Measurements from ENCODE around the gene EVL.
"Not testable (repeated sequence)": the region's sequence is repeated elsewhere in the genome, so short reads cannot be mapped to it uniquely, and the experiment has no call there.

Gene EVL

GRCh38 chr14:100146531-100147091 is 81.4 kb downstream of the EVL start:
- DNase-seq (ENCODE audit: low read depth in 2 of 2) = no peak

DNA sequence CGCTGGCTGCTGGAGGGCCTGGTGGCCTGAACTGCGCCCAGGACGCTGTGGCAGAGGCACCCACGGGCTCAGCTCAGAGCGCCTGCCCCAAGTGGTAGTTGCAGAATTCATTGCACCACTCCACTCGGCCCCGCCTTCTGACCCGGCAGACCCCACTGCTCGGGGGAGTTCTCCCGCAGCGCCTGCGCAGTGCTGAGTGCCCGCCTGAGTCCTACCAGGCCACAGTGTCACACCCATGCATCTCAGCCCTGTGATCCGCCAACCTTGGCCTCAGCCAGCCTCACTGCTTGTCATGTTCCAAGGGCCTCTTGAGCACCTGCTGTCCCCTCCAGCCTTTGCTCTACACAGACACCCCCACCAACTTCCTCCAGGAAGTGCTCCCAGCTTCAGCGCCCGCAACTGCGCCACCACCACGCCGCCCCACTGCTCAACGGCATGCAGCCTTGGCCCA is 82.0 kb downstream of the EVL start:
- DNase-seq (ENCODE audit: low read depth in 2 of 2) = peak; percentile 35 to 50

DNA sequence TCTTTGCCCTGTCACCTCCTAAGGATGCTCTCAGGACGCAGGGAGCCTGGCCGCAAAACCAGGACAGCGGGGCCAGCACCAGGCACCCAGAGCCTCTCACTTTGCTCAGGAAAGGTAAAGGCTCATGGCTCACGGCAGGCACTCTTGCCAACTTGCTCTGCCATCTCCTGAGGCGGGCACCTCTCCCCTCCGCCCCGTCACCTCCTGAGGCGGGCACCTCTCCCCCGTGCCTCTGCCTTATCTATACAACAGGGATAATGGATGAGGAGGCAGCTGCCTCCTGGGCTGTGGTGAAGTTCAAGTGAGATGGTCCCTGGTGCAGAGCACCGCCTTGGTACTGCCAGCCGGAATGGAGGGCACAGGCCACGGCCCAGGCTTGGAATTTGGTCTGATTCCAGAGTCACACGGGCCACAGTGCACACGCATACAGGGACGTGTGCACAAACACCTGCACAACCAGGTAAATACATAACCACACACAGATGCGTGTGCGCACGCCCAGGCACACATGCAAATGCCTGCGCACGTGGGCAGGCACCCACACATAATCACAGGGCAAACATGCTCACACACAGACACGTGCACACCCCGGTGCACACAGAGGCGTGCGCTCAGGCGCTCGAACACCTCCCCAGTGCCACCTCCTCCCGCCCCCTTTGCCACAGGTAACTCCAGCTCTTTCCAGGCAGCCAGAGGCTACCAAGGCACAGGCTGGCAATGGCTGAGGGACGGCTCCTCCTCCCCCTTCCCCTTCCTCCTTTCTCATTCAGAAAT is 82.7 kb downstream of the EVL start:
- DNase-seq (ENCODE audit: low read depth in 2 of 2) = no peak

DNA sequence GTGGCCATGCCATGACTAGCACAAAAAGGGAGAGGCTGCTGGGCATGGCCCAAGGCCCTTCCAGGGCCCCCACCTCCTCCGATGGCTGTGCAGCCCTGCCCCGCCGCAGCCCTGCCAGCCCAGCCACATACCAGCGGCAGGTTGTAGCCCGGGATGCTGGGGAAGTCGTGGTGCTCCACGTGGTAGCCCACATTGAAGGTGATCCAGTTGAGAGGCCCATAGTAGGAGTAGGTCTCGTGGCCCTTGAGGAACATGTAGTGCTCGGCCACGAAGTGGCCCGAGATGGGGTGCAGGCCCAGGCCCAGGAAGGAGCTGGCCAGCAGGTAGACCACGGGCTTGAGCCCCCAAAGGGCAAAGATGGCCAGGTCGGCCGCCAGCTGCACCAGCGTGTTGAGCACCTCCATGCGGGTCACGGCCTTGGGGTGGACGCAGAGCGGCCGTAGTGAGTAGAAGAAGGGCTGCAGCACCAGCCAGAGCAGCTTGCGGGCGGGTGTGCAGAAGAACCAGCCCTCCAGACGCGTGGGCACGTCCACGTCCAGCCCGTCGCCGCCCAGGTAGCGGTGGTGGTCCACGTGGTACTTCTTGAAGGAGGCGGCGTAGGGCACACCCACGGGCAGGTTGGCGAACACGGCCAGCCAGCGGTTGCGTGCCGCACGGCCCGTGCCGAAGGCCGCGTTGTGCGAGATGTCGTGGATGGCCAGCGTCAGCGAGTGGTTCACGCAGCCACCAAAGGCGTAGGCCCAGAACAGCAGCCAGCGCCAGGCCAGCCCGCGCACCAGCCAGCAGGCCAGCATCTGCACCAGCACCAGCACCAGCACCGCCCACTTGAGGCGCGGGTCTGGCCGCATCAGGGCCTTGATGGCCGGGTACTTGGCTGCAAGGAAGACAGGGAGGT is 83.9 kb downstream of the EVL start:
- no peak for DNase-seq (ENCODE audit: low read depth in 2 of 2)

- no peak for DNase-seq (ENCODE audit: low read depth in 2 of 2)
These were observed 84.8 kb downstream of the EVL start for GRCh38 chr14:100149851-100150611.

- no peak for DNase-seq (ENCODE audit: low read depth in 2 of 2)
These were observed 85.8 kb downstream of the EVL start for GRCh38 chr14:100150932-100151587.

GRCh38 chr14:100152091-100152490 is 86.9 kb downstream of the EVL start:
- no peak for DNase-seq (ENCODE audit: low read depth in 2 of 2)

DNA sequence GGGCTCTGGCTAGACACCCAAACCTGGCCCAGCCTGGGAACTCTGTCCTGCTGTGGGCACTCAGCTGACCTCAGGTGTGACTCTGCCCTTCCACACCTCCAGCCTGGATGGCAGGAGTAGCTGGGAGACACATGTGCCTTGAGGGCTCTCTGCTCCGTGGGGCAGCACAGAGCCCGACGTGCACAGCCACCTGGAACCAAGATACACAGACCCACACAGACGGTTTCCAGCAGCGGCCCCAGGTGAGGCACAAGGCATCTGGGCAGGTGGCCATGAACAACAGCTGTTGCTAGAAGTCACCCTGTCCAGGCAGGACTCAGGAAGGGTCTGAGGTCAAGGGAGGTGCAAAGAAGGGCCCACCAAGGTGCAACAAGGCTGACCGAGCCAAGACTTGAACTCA is 88.3 kb downstream of the EVL start:
- no peak for DNase-seq (ENCODE audit: low read depth in 2 of 2)

- no peak for DNase-seq (ENCODE audit: low read depth in 2 of 2)
These were observed 89.9 kb downstream of the EVL start for GRCh38 chr14:100155049-100155621.

DNA sequence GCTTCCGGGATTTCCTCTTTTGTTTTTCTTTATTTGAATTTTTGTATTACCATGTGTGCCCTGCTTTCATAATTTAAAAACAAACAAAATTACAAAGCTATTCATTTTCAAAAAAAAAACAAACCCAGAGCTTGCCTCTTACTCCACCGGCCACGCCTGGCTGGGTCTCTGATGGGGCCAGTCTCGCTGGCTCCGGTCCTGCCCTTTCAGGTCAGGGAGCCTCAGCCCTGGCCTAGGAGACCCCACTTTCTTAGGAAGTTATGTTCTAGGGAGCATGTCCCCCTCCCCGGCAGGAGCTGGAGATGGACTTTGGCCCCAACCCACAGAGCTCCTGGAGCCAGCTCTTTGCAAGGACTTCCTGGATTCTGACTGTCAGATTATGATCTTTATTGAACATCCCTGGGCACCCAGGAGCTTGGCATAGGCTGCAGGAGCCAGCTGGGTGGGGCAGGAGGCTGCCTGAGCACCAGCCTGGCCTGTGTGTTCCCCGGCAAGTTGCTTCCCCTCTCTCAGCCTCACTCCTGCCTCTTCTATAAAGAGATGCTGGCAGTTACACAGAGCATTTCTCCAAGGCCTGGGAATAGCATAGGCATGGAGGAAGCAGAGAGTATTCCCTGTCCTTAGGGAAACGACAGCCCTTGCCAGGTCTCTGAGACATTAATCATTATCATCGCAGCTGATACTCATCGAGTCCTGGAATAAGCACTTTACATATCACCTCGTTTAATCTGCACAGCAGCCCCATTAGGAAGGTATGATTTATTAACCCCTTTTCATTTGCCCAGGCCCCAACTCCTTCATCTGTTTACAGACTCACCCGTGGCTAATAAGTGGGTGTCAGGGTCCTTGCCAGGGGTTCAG is 90.8 kb downstream of the EVL start:
- DNase-seq (ENCODE audit: low read depth in 2 of 2) = no peak

DNA sequence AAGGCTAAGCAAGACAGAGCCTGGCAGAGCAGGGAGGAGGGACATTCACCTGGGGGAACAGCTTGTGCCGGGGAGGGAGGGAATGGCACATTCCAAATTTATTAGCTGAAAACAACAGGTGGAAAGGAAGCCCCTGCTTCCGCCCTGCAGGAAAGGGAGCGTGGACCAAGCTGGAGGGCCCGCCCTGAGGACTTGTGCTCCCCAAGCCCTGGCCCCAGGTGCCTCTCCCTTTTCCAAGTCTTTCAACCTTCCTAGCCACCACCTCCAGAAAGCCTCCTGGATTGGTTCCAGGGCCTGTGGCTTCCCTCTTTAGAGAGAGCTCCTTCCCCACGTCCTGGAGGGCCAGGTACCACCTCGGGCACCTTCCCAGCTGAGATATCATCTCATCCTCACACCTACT is 91.6 kb downstream of the EVL start:
- DNase-seq (ENCODE audit: low read depth in 2 of 2) = no peak

GRCh38 chr14:100157548-100158232 is 92.5 kb downstream of the EVL start:
- not testable (repeated sequence) for DNase-seq (ENCODE audit: low read depth in 2 of 2)

GRCh38 chr14:100158566-100159093 is 93.4 kb downstream of the EVL start:
- DNase-seq (ENCODE audit: low read depth in 2 of 2) = no peak

- peak; percentile 14 to 34 for DNase-seq (ENCODE audit: low read depth in 2 of 2)
These were observed 94.1 kb downstream of the EVL start, which contains the start of gene DEGS2 for GRCh38 chr14:100159094-100159864. Gene DEGS2 (minus strand): TSS chr14:100159645. CDS start chr14:100159587, 58 bp downstream.

- DNase-seq (ENCODE audit: low read depth in 2 of 2) = no peak
These were observed 94.8 kb downstream of the EVL start for GRCh38 chr14:100159865-100160533.

GRCh38 chr14:100160534-100160916 is 95.3 kb downstream of the EVL start:
- no peak for DNase-seq (ENCODE audit: low read depth in 2 of 2)

GRCh38 chr14:100165376-100165775 is 100.2 kb downstream of the EVL start:
- DNase-seq (ENCODE audit: low read depth in 2 of 2) = no peak
